GM12892 (cell line): ENCODE measurements around the gene DOK4.

Experiments used
- POLR2A ChIP-seq: IDR thresholded peaks from 2 replicates; pipeline ENCODE4 v1.6.1; 2011; ENCODE audit warnings: low read depth, low read length, control low read depth
- POLR2AphosphoS5 ChIP-seq: IDR thresholded peaks from 2 replicates; pipeline ENCODE4 v1.6.1; 2011; ENCODE audit warnings: low read depth, low read length, control low read depth

- TF ChIP-seq POLR2AphosphoS5 (no peak), POLR2A (no peak)
Measured at GRCh38 chr16:57471209-57471608, 15.1 kb downstream of the DOK4 start.
